Measurements from ENCODE around the gene ENKUR. TPM values are rescaled to one million over a fixed set of nuclear protein-coding genes. Genes with fewer than 3 reads are reported as not detected.

Gene ENKUR
- under 0.01 TPM in 1 of 2 replicates, not detected in the other for total RNA-seq

GRCh38 chr10:25015828-25016375 lies at the start of gene ENKUR:
Gene ENKUR (minus strand): TSS chr10:25016158. CDS start chr10:25015936, 222 bp downstream.
- peak within 1 kb of the TSS; percentile 62 for H3K4me3 ChIP-seq (ENCODE audit: low read depth, low read length)
- no peak for TF ChIP-seq CTCF (IDR thresholded peaks at IDR 0.05; ENCODE audit: insufficient read depth, low read depth, low read length)
- DNase-seq (ENCODE audit: low read depth), result peak; percentile 93

GRCh38 chr10:25064401-25064800 lies 48.4 kb upstream of the ENKUR start:
- DNase-seq (ENCODE audit: low read depth), result no peak
- no peak overlapping the region for H3K4me3 ChIP-seq (ENCODE audit: low read depth, low read length)
- TF ChIP-seq CTCF (IDR thresholded peaks at IDR 0.05; ENCODE audit: insufficient read depth, low read depth, low read length), result no peak

- H3K4me3 ChIP-seq (ENCODE audit: low read depth, low read length), result no peak overlapping the region
- no peak for TF ChIP-seq CTCF (IDR thresholded peaks at IDR 0.05; ENCODE audit: insufficient read depth, low read depth, low read length)
- DNase-seq (ENCODE audit: low read depth), result no peak
These were observed 47.7 kb upstream of the ENKUR start for GRCh38 chr10:25063644-25064043.

- no peak overlapping the region for H3K4me3 ChIP-seq (ENCODE audit: low read depth, low read length)
- TF ChIP-seq CTCF (IDR thresholded peaks at IDR 0.05; ENCODE audit: insufficient read depth, low read depth, low read length), result no peak
- DNase-seq (ENCODE audit: low read depth), result no peak
These were observed 47.2 kb upstream of the ENKUR start for GRCh38 chr10:25063157-25063556.

GRCh38 chr10:25061711-25062449 lies 45.9 kb upstream of the ENKUR start:
- no peak overlapping the region for H3K4me3 ChIP-seq (ENCODE audit: low read depth, low read length)
- DNase-seq (ENCODE audit: low read depth), result peak; percentile 10
- no peak for TF ChIP-seq CTCF (IDR thresholded peaks at IDR 0.05; ENCODE audit: insufficient read depth, low read depth, low read length)

GRCh38 chr10:25061125-25061524 lies 45.2 kb upstream of the ENKUR start:
- no peak overlapping the region for H3K4me3 ChIP-seq (ENCODE audit: low read depth, low read length)
- DNase-seq (ENCODE audit: low read depth), result no peak
- no peak for TF ChIP-seq CTCF (IDR thresholded peaks at IDR 0.05; ENCODE audit: insufficient read depth, low read depth, low read length)

All from fibroblast of villous mesenchyme (primary cell).